NCI-H748 treated with DMSO at 0.1 percent for 48 hours (cell line): Measurements from ENCODE around the gene NSD2.

Source experiments
- DNase-seq: peaks from one replicate; lab custom pipeline; 2025; lab: John Stamatoyannopoulos, UW

Gene NSD2

GRCh38 chr4:1945124-1945895 is 74.1 kb downstream of the NSD2 start:
- DNase-seq: no peak

GRCh38 chr4:1945912-1946311 is 74.7 kb downstream of the NSD2 start:
- DNase-seq: no peak

GRCh38 chr4:1948232-1948631 is 77.0 kb downstream of the NSD2 start:
- no peak for DNase-seq

GRCh38 chr4:1948892-1949436 is 77.8 kb downstream of the NSD2 start:
- no peak for DNase-seq

GRCh38 chr4:1950369-1950768 is 79.2 kb downstream of the NSD2 start:
- DNase-seq: no peak

GRCh38 chr4:1952058-1952700 is 81.0 kb downstream of the NSD2 start:
- DNase-seq: no peak

- no peak for DNase-seq
Observed at GRCh38 chr4:1952719-1953118, 81.5 kb downstream of the NSD2 start.

- no peak for DNase-seq
Observed at GRCh38 chr4:1953335-1953734, 82.1 kb downstream of the NSD2 start.

GRCh38 chr4:1956631-1957030 is 85.4 kb downstream of the NSD2 start:
- no peak for DNase-seq

- no peak for DNase-seq
Observed at GRCh38 chr4:1958276-1959103, 87.3 kb downstream of the NSD2 start.

GRCh38 chr4:1959104-1959384 is 87.9 kb downstream of the NSD2 start:
- DNase-seq: no peak

- DNase-seq: no peak
Observed at GRCh38 chr4:1960170-1960825, 89.1 kb downstream of the NSD2 start.

- DNase-seq: no peak
Observed at GRCh38 chr4:1961038-1961437, 89.8 kb downstream of the NSD2 start.

GRCh38 chr4:1961563-1961962 is 90.4 kb downstream of the NSD2 start:
- no peak for DNase-seq

GRCh38 chr4:1962980-1963379 is 91.8 kb downstream of the NSD2 start:
- DNase-seq: no peak

- no peak for DNase-seq
Observed at GRCh38 chr4:1964443-1964842, 93.2 kb downstream of the NSD2 start.

- DNase-seq: no peak
Observed at GRCh38 chr4:1964971-1965370, 93.8 kb downstream of the NSD2 start.

GRCh38 chr4:1967512-1968149 is 96.4 kb downstream of the NSD2 start:
- no peak for DNase-seq

GRCh38 chr4:1968686-1969295 is 97.6 kb downstream of the NSD2 start:
- DNase-seq: no peak

- DNase-seq: no peak
Observed at GRCh38 chr4:1969928-1970723, 98.9 kb downstream of the NSD2 start.

- DNase-seq: no peak
Observed at GRCh38 chr4:1970926-1971325, 99.7 kb downstream of the NSD2 start.
